ENCODE measurements around the gene CA5A. TPM values are rescaled to one million over a fixed set of nuclear protein-coding genes. Genes with fewer than 3 reads are reported as not detected.

CA5A gene
- total RNA-seq, 1 donor from 2014 or later: not detected

DNA sequence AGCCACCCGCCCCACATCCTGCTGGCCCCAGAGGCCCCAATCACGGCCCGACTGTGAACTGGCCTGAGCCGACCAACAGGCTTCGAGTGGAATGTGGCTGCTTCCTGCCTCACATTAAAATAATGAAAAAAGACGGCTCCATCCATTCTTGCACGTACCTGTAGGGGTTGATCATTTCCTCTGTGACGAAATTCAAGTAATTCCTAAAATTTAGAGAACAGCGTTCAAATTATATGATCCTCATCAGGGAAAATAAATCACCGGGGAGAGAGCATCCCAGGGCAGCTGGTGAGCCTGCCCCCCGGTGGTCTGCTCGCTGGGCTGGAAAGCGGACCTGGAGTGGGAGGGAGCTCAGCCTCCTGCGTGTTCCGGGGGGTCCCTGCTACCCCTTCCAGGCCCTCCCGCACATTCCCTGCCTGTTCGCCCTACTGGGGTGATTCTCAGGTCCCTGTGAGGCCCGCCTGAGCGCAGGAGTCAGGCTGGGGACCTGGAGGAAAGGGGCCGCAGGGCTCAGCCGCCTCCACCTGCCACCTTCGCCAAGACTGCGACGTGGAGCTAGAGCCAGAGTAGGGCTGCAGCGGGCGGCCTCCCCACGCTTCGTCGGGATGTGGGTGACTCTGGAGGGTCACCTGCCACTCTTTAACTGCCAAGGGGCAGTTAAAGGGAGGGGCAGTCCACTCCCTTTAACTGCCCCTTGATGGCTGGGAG lies 95.9 kb downstream of the CA5A start:
- Histone ChIP-seq H3K36me3 (no peaks in the 10 kb centered on the region), H3K4me3 (no peak overlapping the region), H3K27ac (no peak overlapping the region), H3K4me1 (no peaks in the 10 kb centered on the region), H3K27me3 (no peaks in the 10 kb centered on the region), H3K9me3 (no peaks in the 10 kb centered on the region)
- TF ChIP-seq CTCF (IDR thresholded peaks at IDR 0.05): no peak
- intact Hi-C loops (cut with DNase I): no loop called here
- no peak for DNase-seq (ENCODE audit: low spot score in 2 of 2)

GRCh38 chr16:87839542-87840270 lies 96.6 kb downstream of the CA5A start:
- Histone ChIP-seq H3K27ac (no peak overlapping the region), H3K9me3 (no peaks in the 10 kb centered on the region), H3K4me1 (no peaks in the 10 kb centered on the region), H3K36me3 (no peaks in the 10 kb centered on the region), H3K4me3 (no peak overlapping the region), H3K27me3 (no peaks in the 10 kb centered on the region)
- intact Hi-C loops (cut with DNase I): loop anchor here (5.0 kb wide), 1 partner anchor 57 kb away; no protein-coding TSS in a partner anchor
- no peak for TF ChIP-seq CTCF (IDR thresholded peaks at IDR 0.05)
- DNase-seq (ENCODE audit: low spot score in 2 of 2): no peak

- Histone ChIP-seq H3K27ac (no peak overlapping the region), H3K27me3 (no peaks in the 10 kb centered on the region), H3K9me3 (no peaks in the 10 kb centered on the region), H3K4me1 (no peaks in the 10 kb centered on the region), H3K36me3 (no peaks in the 10 kb centered on the region), H3K4me3 (no peak overlapping the region)
- intact Hi-C loops (cut with DNase I): loop anchor here (5.0 kb wide), 1 partner anchor 57 kb away; no protein-coding TSS in a partner anchor
- no peak for DNase-seq (ENCODE audit: low spot score in 2 of 2)
- TF ChIP-seq CTCF (IDR thresholded peaks at IDR 0.05): no peak
These were observed 97.4 kb downstream of the CA5A start for GRCh38 chr16:87838643-87839541.

Other genes with a start within 250 kb of the CA5A start
- 38.4 TPM for gene KLHDC4, start 170.5 kb downstream of the CA5A start, total RNA-seq
- 7.6 TPM for gene SLC7A5, start 67.0 kb downstream of the CA5A start, total RNA-seq
- gene BANP, start 14.9 kb upstream of the CA5A start, total RNA-seq: 23.4 TPM